Measurements from ENCODE around the gene CCDC157.

CCDC157 gene

DNA sequence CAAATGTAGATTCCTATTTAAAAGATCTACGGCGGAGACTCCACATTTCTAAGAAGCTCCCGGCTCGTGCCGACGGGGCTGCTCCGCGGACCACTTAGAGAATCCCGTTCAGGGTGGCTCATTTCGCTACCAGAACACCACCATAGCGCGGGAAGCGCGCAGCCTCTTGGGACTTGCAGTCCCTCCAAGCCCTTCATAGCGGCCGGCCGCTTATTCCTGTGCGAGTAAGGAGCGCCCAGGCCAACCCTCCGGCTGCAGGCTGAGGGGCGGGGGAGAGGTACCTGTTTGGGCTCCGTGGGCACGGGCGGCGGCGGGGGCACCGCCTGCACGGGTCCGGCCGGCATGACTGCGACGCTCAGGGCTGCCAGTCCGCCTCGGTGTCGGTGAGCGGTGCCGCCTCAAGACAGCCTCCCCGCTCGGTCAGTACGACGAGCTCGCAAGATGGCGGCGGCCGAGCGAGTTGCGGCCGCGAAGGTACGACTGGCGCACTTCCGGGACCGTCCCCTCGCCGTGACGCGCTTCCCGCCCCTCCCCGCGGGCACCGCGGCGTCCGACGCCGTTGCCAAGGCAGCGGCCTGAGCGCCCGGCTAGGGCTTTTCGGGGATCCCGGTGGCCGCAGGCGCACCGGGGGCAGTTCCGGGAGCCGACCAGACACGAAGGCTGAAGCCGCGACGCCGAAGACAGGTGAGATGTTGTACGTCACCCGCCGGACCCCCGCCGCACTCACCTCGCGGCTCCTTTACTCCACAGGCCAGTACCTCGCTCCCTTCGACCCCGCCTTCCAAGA lies at the start of gene CCDC157, which contains the start of gene SF3A1:
Gene CCDC157 (plus strand): TSS at position 559 of the 787 bp plus-strand sequence. CDS start 8,994 bp downstream, outside the sequence.
Gene SF3A1 (minus strand): TSS at position 446 of the 787 bp plus-strand sequence. CDS start 102 bp downstream, at position 344.
- Histone ChIP-seq H3K27me3 (ENCODE audit: insufficient read depth, low read length) (no peaks in the 10 kb centered on the region), H3K9me3 (ENCODE audit: low read length) (no peaks in the 10 kb centered on the region), H2AFZ (ENCODE audit: low read length) (no peak within 1 kb of the TSS), H3K9ac (ENCODE audit: low read length) (peak within 1 kb of the TSS; percentile 89), H3K4me2 (ENCODE audit: low read length) (peak within 1 kb of the TSS; percentile 89), H3F3A (ENCODE audit: insufficient read depth, low read length) (no peaks in the 10 kb centered on the region), H3K79me2 (ENCODE audit: insufficient read depth, low read length) (peaks cover 20% of the 10 kb centered on the region), H4K20me1 (ENCODE audit: insufficient read depth, low read length) (no peaks in the 10 kb centered on the region), H3K36me3 (ENCODE audit: insufficient read depth, low read length) (peaks cover 24% of the 10 kb centered on the region), H3K4me1 (ENCODE audit: insufficient read depth, low read length, severe bottlenecking) (peaks cover 24% of the 10 kb centered on the region), H3K9me2 (ENCODE audit: low read depth, low read length) (no peaks in the 10 kb centered on the region), H3K27ac (ENCODE audit: low read depth, low read length, poor library complexity, severe bottlenecking) (peak within 1 kb of the TSS; percentile 39), H3K4me3 (ENCODE audit: low read depth, low read length, poor library complexity, severe bottlenecking) (peak within 1 kb of the TSS; percentile 85)
- TF ChIP-seq EZH2 (IDR thresholded peaks at IDR 0.05; ENCODE audit: borderline replicate concordance, low read length), result no peak
- no peak for TF ChIP-seq CTCF (IDR thresholded peaks at IDR 0.05; ENCODE audit: low read length)

GRCh38 chr22:30307041-30307574 lies 49.7 kb upstream of the CCDC157 start:
- Histone ChIP-seq H3K27me3 (ENCODE audit: insufficient read depth, low read length) (no peaks in the 10 kb centered on the region), H2AFZ (ENCODE audit: low read length) (no peak overlapping the region), H3K27ac (ENCODE audit: low read depth, low read length, poor library complexity, severe bottlenecking) (peak overlapping the region; percentile 99), H3K9me3 (ENCODE audit: low read length) (no peaks in the 10 kb centered on the region), H3K4me2 (ENCODE audit: low read length) (peak overlapping the region; percentile 78), H3K4me1 (ENCODE audit: insufficient read depth, low read length, severe bottlenecking) (peaks cover 95% of the 10 kb centered on the region), H3K9me2 (ENCODE audit: low read depth, low read length) (no peaks in the 10 kb centered on the region), H3K36me3 (ENCODE audit: insufficient read depth, low read length) (peaks cover 1% of the 10 kb centered on the region; the same call in 1 of the 2 replicates), H4K20me1 (ENCODE audit: insufficient read depth, low read length) (no peaks in the 10 kb centered on the region), H3F3A (ENCODE audit: insufficient read depth, low read length) (0 out of 2 replicates have a peak, but pooled peaks cover 3% of the 10 kb centered on the region), H3K4me3 (ENCODE audit: low read depth, low read length, poor library complexity, severe bottlenecking) (peak overlapping the region; percentile 50), H3K79me2 (ENCODE audit: insufficient read depth, low read length) (no peaks in the 10 kb centered on the region), H3K9ac (ENCODE audit: low read length) (peak overlapping the region; percentile 79)
- TF ChIP-seq CTCF (IDR thresholded peaks at IDR 0.05; ENCODE audit: low read length), result no peak
- TF ChIP-seq EZH2 (IDR thresholded peaks at IDR 0.05; ENCODE audit: borderline replicate concordance, low read length), result no peak

GRCh38 chr22:30308093-30308492 lies 48.7 kb upstream of the CCDC157 start:
- no peaks in the 10 kb centered on the region for H3K79me2 ChIP-seq (ENCODE audit: insufficient read depth, low read length)
- no peaks in the 10 kb centered on the region for H3K27me3 ChIP-seq (ENCODE audit: insufficient read depth, low read length)
- H3K9me3 ChIP-seq (ENCODE audit: low read length), result no peaks in the 10 kb centered on the region
- no peak overlapping the region for H2AFZ ChIP-seq (ENCODE audit: low read length)
- no peaks in the 10 kb centered on the region for H4K20me1 ChIP-seq (ENCODE audit: insufficient read depth, low read length)
- H3K4me1 ChIP-seq (ENCODE audit: insufficient read depth, low read length, severe bottlenecking), result peaks cover 85% of the 10 kb centered on the region
- no peak overlapping the region for H3K4me3 ChIP-seq (ENCODE audit: low read depth, low read length, poor library complexity, severe bottlenecking)
- 0 out of 2 replicates have a peak, but pooled peaks cover 3% of the 10 kb centered on the region for H3F3A ChIP-seq (ENCODE audit: insufficient read depth, low read length)
- no peaks in the 10 kb centered on the region for H3K9me2 ChIP-seq (ENCODE audit: low read depth, low read length)
- no peaks in the 10 kb centered on the region for H3K36me3 ChIP-seq (ENCODE audit: insufficient read depth, low read length)
- H3K27ac ChIP-seq (ENCODE audit: low read depth, low read length, poor library complexity, severe bottlenecking), result peak overlapping the region; percentile 99
- TF ChIP-seq EZH2 (IDR thresholded peaks at IDR 0.05; ENCODE audit: borderline replicate concordance, low read length), result no peak
- TF ChIP-seq CTCF (IDR thresholded peaks at IDR 0.05; ENCODE audit: low read length), result no peak
- H3K9ac ChIP-seq (ENCODE audit: low read length), result peak overlapping the region; percentile 8; the same call in 1 of the 2 replicates
- peak overlapping the region; percentile 22; the same call in 1 of the 2 replicates for H3K4me2 ChIP-seq (ENCODE audit: low read length)
